Measurements from ENCODE around the gene ZIC2. TPM values are rescaled to one million over a fixed set of nuclear protein-coding genes. Genes with fewer than 3 reads are reported as not detected.

Gene ZIC2
- polyA plus RNA-seq, 3 donors = 0.27 to 0.39 (median 0.29) TPM

DNA sequence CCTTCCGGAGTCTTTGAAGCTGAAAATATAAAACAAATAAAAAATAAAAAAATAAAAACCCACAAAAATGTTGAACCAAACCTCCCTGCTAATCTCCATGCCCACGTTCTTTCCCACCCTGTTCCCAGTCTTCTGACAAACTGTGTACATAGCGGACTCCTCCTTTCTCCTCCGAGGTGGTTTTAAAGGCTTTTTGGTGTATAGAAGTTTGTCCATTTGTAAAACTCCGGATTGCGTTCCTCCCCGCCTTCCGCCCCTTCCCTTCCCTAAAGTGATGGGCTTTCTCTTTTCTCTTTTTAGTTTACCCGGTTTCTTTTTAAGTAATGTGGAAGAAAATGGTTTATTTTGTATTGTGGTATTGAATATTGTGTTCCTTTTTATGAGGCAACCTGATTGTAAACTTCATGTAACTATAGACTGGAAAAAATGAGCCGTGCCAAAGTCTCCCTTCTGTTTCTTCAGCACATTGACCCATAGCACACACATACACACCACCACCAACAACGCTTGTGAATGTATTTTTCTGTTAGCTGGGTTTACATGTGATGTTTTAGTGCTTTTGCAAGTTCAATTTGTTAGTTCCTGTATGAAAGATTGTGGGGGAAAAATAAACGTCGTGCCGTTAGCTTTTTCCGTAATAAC is 4.4 kb downstream of the ZIC2 start:
- DNase-seq = no peak

GRCh38 chr13:99986741-99987140 is 5.2 kb downstream of the ZIC2 start:
- DNase-seq = no peak

GRCh38 chr13:99987154-99988019 is 5.8 kb downstream of the ZIC2 start:
- DNase-seq = no peak

DNA sequence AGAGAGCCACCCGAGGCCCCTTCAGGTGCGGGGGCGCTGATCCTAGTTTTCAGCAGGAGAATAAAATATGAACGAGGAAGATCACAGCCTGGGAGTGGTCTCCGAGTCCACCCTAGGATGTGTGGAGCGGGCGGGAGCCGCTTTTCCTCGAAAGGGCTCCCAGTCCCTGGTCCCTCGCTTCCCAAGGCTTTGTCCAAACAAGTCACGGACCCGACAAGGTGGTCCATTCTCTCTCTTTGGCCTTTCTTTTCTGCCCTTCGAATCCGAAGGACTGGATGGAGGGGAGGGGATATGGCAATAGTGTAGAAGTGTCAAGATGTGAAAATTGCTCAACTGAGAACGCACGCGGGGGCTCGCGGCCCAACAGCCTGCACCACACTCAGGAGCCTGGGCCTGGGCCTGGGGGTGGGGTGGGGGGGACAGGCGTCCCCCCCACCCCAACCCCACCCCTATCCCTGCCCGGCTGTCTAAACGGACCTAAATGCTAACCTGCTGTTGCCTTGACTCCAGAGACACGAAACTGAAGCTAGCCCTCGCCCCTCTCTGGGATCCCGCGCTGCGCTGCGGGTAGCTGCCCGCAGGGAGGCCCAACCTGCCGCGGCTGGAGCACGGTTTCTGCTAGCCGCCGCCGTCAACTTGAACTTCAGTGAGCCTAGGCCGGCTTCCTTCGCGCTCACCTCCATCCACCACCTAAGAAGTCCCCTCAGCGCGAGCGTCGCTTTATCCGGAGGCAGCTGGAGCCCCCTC is 7.1 kb downstream of the ZIC2 start:
- no peak for DNase-seq

- no peak for DNase-seq
Measured at GRCh38 chr13:99989276-99990125, 7.9 kb downstream of the ZIC2 start.

- no peak for DNase-seq
Measured at GRCh38 chr13:99990126-99990977, 8.8 kb downstream of the ZIC2 start.

DNA sequence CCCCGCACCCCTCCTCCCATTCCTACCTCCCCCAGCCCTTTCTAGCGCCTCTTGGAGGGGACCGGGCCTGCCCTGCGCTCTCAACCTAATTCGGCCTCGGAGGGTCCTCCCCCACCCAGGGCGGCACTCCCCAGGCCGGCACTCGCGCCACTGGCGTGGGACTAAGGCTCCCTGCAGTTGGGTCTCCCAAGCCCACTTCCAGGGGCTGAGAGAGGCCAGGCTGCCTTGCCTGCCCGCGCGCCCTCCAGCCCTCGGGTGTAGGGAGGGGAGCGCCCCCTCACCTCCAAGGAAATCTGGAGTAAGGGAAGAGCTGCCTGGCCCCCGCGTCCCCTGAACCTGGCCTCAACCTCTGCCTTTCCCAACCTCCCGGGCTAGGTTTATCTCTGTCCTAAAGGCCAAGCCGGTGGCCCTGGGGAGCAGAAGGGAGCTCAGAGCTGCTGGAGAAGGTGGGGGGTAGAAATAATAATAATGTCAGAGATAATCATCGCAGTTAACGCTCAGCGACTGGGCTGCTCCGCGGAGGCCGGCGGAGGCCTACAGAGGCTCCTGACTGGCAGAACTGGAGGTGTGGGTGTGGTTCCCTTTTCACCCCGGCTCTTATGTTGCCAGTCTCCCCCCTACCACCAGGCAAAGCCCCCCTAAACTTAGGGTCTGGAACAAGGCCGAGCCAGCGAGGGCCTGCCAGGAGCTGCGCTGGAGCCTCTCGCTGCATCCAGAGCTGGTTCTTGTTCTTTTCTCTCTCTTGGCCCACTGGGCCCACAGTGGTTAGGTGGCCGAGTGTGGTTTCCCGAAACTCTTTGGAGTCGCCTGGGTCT is 9.6 kb downstream of the ZIC2 start:
- no peak for DNase-seq

DNA sequence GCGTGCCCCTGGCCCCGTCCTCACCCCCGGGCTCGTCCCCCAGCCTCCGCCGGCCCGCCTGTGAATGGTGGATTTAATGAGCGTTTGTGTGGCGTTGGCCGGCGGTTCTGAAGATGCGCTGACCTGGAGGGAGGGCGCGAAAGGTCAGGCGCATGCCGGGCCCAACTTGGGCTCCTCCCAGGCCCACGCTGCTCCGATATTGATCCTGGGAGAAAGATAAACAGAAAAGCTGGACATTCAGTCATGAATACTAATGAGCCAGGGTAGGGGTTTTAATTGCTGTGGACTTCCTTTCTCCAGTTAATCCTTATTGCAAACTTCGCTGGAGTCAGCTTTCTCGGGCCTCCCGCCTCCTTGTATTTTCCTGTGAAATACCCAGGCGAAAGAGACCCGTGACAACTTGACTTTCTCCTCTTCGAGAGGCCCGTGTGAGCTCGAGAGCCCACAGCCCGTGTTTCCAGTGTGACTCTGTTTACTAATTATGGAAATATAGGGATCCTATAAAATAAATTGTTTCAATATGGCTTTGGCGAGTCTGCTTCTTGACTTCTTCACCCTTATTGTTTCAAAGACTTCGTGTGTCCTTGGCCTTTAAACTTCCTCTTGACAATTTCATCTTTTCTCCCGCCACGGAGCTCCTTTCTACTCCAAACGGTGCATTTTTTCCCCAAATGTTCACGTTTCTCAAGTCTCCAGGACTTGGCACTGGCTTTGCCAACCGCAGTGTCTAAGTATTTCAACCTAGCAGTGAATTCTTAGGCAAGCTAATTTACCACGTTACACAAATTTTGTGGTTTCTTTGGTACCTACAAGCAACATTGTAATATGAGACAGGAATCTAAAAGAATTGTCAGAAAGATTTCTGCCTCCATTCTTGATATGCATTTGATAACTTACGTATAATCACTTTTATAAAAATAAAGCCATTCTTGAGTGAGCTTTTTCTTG is 10.5 kb downstream of the ZIC2 start:
- DNase-seq = no peak

- DNase-seq = no peak
Measured at GRCh38 chr13:99992949-99993351, 11.4 kb downstream of the ZIC2 start.

DNA sequence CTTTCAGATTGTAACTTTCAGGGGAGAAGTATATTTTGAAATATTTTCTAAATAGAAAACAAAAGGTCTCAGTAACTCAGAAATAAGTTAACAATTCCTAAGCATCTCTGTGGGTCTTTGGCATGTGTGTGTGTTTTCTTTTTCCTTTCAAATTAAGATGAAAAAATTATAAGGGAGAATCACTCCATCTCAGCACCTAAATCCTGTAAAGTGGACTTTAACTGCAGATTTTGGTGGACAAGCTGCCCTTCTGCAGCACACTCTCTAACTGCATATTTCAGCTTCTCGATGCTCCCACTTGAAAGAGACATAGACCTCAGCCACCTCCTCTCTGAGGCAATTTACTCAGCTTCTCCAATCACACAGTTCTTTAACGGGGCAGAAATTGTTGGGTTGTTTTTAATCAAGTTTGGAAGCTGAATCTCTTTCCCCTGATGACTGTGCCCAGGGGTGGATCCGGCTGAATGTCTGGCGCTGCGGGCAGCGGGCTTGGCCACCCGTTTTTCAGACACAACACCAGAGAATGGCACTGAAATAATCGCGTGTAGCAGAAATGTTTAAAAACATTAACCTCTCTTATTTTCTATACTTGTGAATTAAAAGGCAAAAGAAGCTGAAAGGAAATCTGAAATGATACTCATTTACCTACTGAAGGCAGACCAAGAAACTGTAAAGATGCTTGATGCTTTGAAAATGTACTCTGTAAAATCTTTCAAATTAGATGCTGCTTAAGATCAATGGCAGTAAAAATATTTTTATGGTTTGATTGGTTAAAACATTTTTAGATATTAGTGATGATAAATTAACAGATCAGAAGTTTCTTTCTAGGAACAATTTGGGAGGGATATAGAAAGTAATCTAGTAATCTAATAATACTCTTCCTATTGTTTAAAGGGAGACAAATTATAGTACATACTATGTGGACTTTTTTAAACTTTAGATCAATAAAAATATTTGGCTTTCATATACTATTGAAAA is 12.4 kb downstream of the ZIC2 start:
- DNase-seq = no peak

GRCh38 chr13:99994638-99995020 is 13.0 kb downstream of the ZIC2 start:
- no peak for DNase-seq

GRCh38 chr13:99995104-99995588 is 13.6 kb downstream of the ZIC2 start:
- DNase-seq = no peak

GRCh38 chr13:99995589-99996380 is 14.2 kb downstream of the ZIC2 start:
- peak; percentile 19 for DNase-seq

- DNase-seq = peak; percentile 22
Measured at GRCh38 chr13:99996381-99996973, 14.9 kb downstream of the ZIC2 start.

- no peak for DNase-seq
Measured at GRCh38 chr13:99997702-99998214, 16.2 kb downstream of the ZIC2 start.

- no peak for DNase-seq
Measured at GRCh38 chr13:99998261-99998660, 16.7 kb downstream of the ZIC2 start.
